PC-3 (cell line): ENCODE measurements around the gene CLDN9.

ENCODE experiments used
- CTCF ChIP-seq: fragments of 300-600 bp; sonication (generic); conservative IDR thresholded peaks from 2 replicates; pipeline ENCODE4 v1.5.1; 2017; ENCODE audit warnings: antibody characterized with exemption, low read depth, mild to moderate bottlenecking, low read length
- EZH2 ChIP-seq: fragments of 300-600 bp; sonication (generic); IDR thresholded peaks from one replicate; pipeline ENCODE4 v1.6.1; 2017; ENCODE audit warnings: antibody characterized with exemption, mild to moderate bottlenecking, low read length; ENCODE audit not compliant: unreplicated experiment
- EZH2phosphoT487 ChIP-seq: fragments of 300-600 bp; sonication (generic); IDR thresholded peaks from 2 replicates; pipeline ENCODE4 v1.6.1; 2018; ENCODE audit warnings: mild to moderate bottlenecking, antibody characterized with exemption, low read length, borderline replicate concordance

GRCh38 chr16:2977440-2977839 lies 35.3 kb upstream of the CLDN9 start:
- TF ChIP-seq EZH2 (no peak), CTCF (no peak), EZH2phosphoT487 (no peak)
